Measurements from ENCODE around the gene CHST11. TPM values are rescaled to one million over a fixed set of nuclear protein-coding genes. Genes with fewer than 3 reads are reported as not detected.

CHST11 gene
- total and polyA plus RNA-seq, 2 of the 4 experiments (the other 2 are of a cell fraction) = 1.4 to 2.7 TPM

GRCh38 chr12:104555648-104556047 lies 98.9 kb downstream of the CHST11 start:
- H3K36me3 ChIP-seq (ENCODE audit: control insufficient read depth, insufficient read depth, low read length) = no peaks in the 10 kb centered on the region
- peaks cover 11% of the 10 kb centered on the region for H3K27me3 ChIP-seq (ENCODE audit: control insufficient read depth, insufficient read depth, low read length)
- no peak overlapping the region for H3K23ac ChIP-seq (ENCODE audit: low read depth, low read length)
- no peak overlapping the region for H4K91ac ChIP-seq (ENCODE audit: insufficient read depth, low read depth, low read length)
- H2AK5ac ChIP-seq (ENCODE audit: low read depth, low read length) = no peak overlapping the region
- H2BK15ac ChIP-seq (ENCODE audit: low read depth, low read length) = no peak overlapping the region
- TF ChIP-seq, protein P1, sequence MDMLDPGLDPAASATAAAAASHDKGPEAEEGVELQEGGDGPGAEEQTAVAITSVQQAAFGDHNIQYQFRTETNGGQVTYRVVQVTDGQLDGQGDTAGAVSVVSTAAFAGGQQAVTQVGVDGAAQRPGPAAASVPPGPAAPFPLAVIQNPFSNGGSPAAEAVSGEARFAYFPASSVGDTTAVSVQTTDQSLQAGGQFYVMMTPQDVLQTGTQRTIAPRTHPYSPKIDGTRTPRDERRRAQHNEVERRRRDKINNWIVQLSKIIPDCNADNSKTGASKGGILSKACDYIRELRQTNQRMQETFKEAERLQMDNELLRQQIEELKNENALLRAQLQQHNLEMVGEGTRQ (IDR thresholded peaks at IDR 0.05; ENCODE audit: low read depth, low read length) = no peak
- TF ChIP-seq BHLHE40 (IDR thresholded peaks at IDR 0.05; ENCODE audit: low read depth, low read length) (no peak), CEBPB (IDR thresholded peaks at IDR 0.05; ENCODE audit: low read depth, low read length) (no peak), SMC3 (IDR thresholded peaks at IDR 0.05; ENCODE audit: low read depth, low read length) (no peak), MXI1 (IDR thresholded peaks at IDR 0.05; ENCODE audit: borderline replicate concordance, low read depth, low read length) (no peak), RCOR1 (IDR thresholded peaks at IDR 0.05; ENCODE audit: insufficient replicate concordance, low read length) (no peak), MAFK (IDR thresholded peaks at IDR 0.05; ENCODE audit: low read depth, low read length) (no peak), RFX5 (IDR thresholded peaks at IDR 0.05; ENCODE audit: low read depth, low read length) (no peak), MAZ (IDR thresholded peaks at IDR 0.05; ENCODE audit: borderline replicate concordance, low read depth, low read length) (no peak), RAD21 (IDR thresholded peaks at IDR 0.05; ENCODE audit: low read length) (no peak), POLR2A (IDR thresholded peaks at IDR 0.05; ENCODE audit: low read depth, low read length) (no peak), CHD1 (IDR thresholded peaks at IDR 0.05; ENCODE audit: low read depth, low read length) (no peak), NFE2L2 (IDR thresholded peaks at IDR 0.05; ENCODE audit: low read depth, low read length) (no peak), FOS (IDR thresholded peaks at IDR 0.05; ENCODE audit: low read depth, low read length) (no peak)
- TF ChIP-seq, protein P2, sequence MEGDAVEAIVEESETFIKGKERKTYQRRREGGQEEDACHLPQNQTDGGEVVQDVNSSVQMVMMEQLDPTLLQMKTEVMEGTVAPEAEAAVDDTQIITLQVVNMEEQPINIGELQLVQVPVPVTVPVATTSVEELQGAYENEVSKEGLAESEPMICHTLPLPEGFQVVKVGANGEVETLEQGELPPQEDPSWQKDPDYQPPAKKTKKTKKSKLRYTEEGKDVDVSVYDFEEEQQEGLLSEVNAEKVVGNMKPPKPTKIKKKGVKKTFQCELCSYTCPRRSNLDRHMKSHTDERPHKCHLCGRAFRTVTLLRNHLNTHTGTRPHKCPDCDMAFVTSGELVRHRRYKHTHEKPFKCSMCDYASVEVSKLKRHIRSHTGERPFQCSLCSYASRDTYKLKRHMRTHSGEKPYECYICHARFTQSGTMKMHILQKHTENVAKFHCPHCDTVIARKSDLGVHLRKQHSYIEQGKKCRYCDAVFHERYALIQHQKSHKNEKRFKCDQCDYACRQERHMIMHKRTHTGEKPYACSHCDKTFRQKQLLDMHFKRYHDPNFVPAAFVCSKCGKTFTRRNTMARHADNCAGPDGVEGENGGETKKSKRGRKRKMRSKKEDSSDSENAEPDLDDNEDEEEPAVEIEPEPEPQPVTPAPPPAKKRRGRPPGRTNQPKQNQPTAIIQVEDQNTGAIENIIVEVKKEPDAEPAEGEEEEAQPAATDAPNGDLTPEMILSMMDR (conservative IDR thresholded peaks at IDR 0.05; ENCODE audit: low read depth, low read length) = no peak
- TF ChIP-seq, protein P3, sequence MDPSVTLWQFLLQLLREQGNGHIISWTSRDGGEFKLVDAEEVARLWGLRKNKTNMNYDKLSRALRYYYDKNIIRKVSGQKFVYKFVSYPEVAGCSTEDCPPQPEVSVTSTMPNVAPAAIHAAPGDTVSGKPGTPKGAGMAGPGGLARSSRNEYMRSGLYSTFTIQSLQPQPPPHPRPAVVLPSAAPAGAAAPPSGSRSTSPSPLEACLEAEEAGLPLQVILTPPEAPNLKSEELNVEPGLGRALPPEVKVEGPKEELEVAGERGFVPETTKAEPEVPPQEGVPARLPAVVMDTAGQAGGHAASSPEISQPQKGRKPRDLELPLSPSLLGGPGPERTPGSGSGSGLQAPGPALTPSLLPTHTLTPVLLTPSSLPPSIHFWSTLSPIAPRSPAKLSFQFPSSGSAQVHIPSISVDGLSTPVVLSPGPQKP (IDR thresholded peaks at IDR 0.05; ENCODE audit: borderline replicate concordance, low read depth, low read length) = no peak
- H2BK5ac ChIP-seq (ENCODE audit: low read depth, low read length, poor library complexity, severe bottlenecking) = no peak overlapping the region
- no peak for DNase-seq
- ATAC-seq (ENCODE audit: low read depth) = no peak
- 63% methylated on average over 2 of the region's 6 CpGs; no CpG with 5 or more reads in 1 of the 2 experiments for WGBS, 2 experiments (ENCODE audit: extremely low coverage in 2 of 2, insufficient read length in 1 of 2)
- no peak overlapping the region for H4K5ac ChIP-seq (ENCODE audit: low read depth, low read length)
- no peak overlapping the region for H3K56ac ChIP-seq (ENCODE audit: extremely low read depth, insufficient read depth, low read length)
- H3K18ac ChIP-seq (ENCODE audit: low read depth, low read length) = no peak overlapping the region
- POLR2A ChIA-PET (ENCODE audit: unreplicated experiment) = no interaction called here
- H3K4me3 ChIP-seq (ENCODE audit: insufficient read depth, low read depth, low read length) = no peak overlapping the region
- in situ Hi-C loops (cut with MboI; ENCODE audit: low sequenced_read_pairs) = no loop called here
- no peaks in the 10 kb centered on the region for H4K20me1 ChIP-seq (ENCODE audit: insufficient read depth, low read length)
- H2AFZ ChIP-seq (replicated peaks; ENCODE audit: low read length, poor library complexity) = no peak overlapping the region
- no peak overlapping the region for H3K14ac ChIP-seq (replicated peaks; ENCODE audit: low read depth, low read length)
- dilution Hi-C loops (cut with HindIII; ENCODE audit: low sequenced_read_pairs, unreplicated experiment) = no loop called here
- H3K27ac ChIP-seq (ENCODE audit: insufficient read depth, low read length) = no peak overlapping the region
- BruUV-seq (replicated peaks) = no TSS peak
- no peak overlapping the region for H3K4me2 ChIP-seq (ENCODE audit: low read depth, low read length)
- CTCF ChIA-PET = no interaction called here
- H4K8ac ChIP-seq (ENCODE audit: low read depth in 2 of 2, low read length in 2 of 2) = no peak overlapping the region
- no peak overlapping the region for H3K4ac ChIP-seq (ENCODE audit: low read depth, low read length)
- H2BK20ac ChIP-seq (ENCODE audit: low read depth, low read length) = no peak overlapping the region
- H3K79me1 ChIP-seq (ENCODE audit: low read depth in 1 of 2, low read length in 2 of 2) = no peaks in the 10 kb centered on the region
- no peak overlapping the region for H2AK9ac ChIP-seq (replicated peaks; ENCODE audit: low read depth, low read length, poor library complexity)
- no peaks in the 10 kb centered on the region for H3K9me1 ChIP-seq (ENCODE audit: insufficient read depth, low read length)
- H2BK120ac ChIP-seq (ENCODE audit: low read depth, low read length) = no peak overlapping the region
- intact Hi-C loops (cut with micrococcal nuclease) = no loop called here
- no peak overlapping the region for H3K9ac ChIP-seq (ENCODE audit: low read depth, low read length)
- no peaks in the 10 kb centered on the region for H3K4me1 ChIP-seq (ENCODE audit: control insufficient read depth, insufficient read depth, low read length)
- peaks cover 9% of the 10 kb centered on the region for H3K9me3 ChIP-seq (ENCODE audit: control insufficient read depth, insufficient read depth, low read length)
